Esophagus muscularis mucosa (tissue), 4 donors: ENCODE data around the gene NELFCD.

Experiments used
- CTCF ChIP-seq, 3 experiments: fragments of 200-600 bp in 2 of 3; fragments of 450-650 bp in 1 of 3; sonication (generic) in 2 of 3; IDR thresholded peaks; one replicate each; pipeline ENCODE4 v1.5.1; 2017 to 2019; ENCODE audit warnings: antibody characterized with exemption in 3 of 3, mild to moderate bottlenecking in 2 of 3, moderate library complexity in 1 of 3
- EP300 ChIP-seq: sonication (generic); formaldehyde crosslinking; IDR thresholded peaks from one replicate; pipeline ENCODE4 v1.6.1; 2017; ENCODE audit warnings: antibody characterized with exemption
- POLR2AphosphoS5 ChIP-seq, 2 donors: sonication (generic); formaldehyde crosslinking; IDR thresholded peaks; one replicate each; pipeline ENCODE4 v1.6.1; 2017; ENCODE audit warnings: antibody characterized with exemption in 2 of 2

DNA sequence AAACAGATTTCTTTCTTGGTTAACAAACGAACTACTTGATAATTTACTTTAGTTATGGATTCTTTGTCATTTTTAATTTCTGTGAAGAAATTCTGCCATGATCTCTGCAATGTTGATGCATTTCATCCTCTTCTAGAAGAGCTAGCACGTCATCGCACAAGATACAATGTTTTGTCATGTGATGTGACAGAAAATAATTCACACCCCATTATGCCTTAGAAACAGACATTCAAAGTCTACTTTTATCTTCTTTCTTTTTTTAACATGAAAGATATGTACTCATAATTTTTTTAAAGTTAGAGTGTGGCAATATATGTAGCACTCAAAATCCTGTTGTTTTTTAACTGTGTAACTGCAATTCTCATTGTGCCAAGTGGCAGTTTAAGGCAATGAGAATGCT, 39.6 kb upstream of the NELFCD start:
- TF ChIP-seq EP300, result no peak
- TF ChIP-seq CTCF (IDR thresholded peaks at IDR 0.05), result no peak
- no peak for TF ChIP-seq POLR2AphosphoS5 (IDR thresholded peaks at IDR 0.05)
